Smooth muscle cell of the pulmonary artery (primary cell): ENCODE results near the gene SKAP2. TPM values are rescaled to one million over a fixed set of nuclear protein-coding genes. Genes with fewer than 3 reads are reported as not detected.

Source experiments
- total RNA-seq: library from RNA; depleted of rRNA; stranded (reverse); fragments of >200 nt; gene quantifications from 2 replicates; pipeline ENCODE4 v1.2.3, GENCODE V29; 2014

Gene SKAP2
- total RNA-seq = 8.2 and 19.0 TPM in 2 replicates

GRCh38 chr7:26864309-26865093 lies at the start of gene SKAP2:
TSS of gene SKAP2 (minus strand) at chr7:26864590. CDS start at chr7:26864429, 161 bp downstream.

Other genes with a start within 250 kb of the SKAP2 start
- 0.20 and 0.52 TPM in 2 replicates for gene HOXA1, start 231.4 kb upstream of the SKAP2 start, total RNA-seq
- gene HOXA2, start 238.1 kb upstream of the SKAP2 start, total RNA-seq = 1.2 and 1.4 TPM in 2 replicates